Loucy (cell line): ENCODE measurements around the gene STXBP3.

Source experiments
- H2AFZ ChIP-seq: fragments of 200-600 bp; sonication (generic); 2 replicates; pipeline ENCODE4 v1.6.0; 2016; ENCODE audit warnings: antibody characterized with exemption, mild to moderate bottlenecking, low read length, moderate library complexity
- H3F3A ChIP-seq: fragments of 200-600 bp; 2 replicates; pipeline ENCODE4 v1.6.0; 2016; ENCODE audit warnings: antibody characterized with exemption, low read depth, mild to moderate bottlenecking
- H3K27me3 ChIP-seq: fragments of 200-600 bp; sonication (generic); 2 replicates; pipeline ENCODE4 v1.6.1; 2014; ENCODE audit warnings: low read length, mild to moderate bottlenecking; ENCODE audit not compliant: insufficient read depth, poor library complexity, severe bottlenecking
- H3K36me3 ChIP-seq: fragments of 200-600 bp; sonication (generic); 2 replicates; pipeline ENCODE4 v1.6.1; 2016; ENCODE audit warnings: low read length; ENCODE audit not compliant: insufficient read depth
- H3K4me1 ChIP-seq: fragments of 200-600 bp; sonication (generic); 2 replicates; pipeline ENCODE4 v1.5.1; 2014; ENCODE audit warnings: low read length, mild to moderate bottlenecking; ENCODE audit not compliant: insufficient read depth, poor library complexity, severe bottlenecking
- H3K4me2 ChIP-seq: fragments of 200-600 bp; sonication (generic); 2 replicates; pipeline ENCODE4 v1.6.0; 2014; ENCODE audit warnings: antibody characterized with exemption, low read length, low read depth, mild to moderate bottlenecking; ENCODE audit not compliant: poor library complexity, severe bottlenecking
- H3K4me3 ChIP-seq: fragments of 200-600 bp; sonication (generic); 2 replicates; pipeline ENCODE4 v1.5.1; 2014; ENCODE audit warnings: low read length, mild to moderate bottlenecking, mixed read lengths; ENCODE audit not compliant: poor library complexity, severe bottlenecking
- H3K79me2 ChIP-seq: fragments of 200-600 bp; sonication (generic); 2 replicates; pipeline ENCODE4 v1.6.1; 2014; ENCODE audit warnings: low read length; ENCODE audit not compliant: insufficient read depth
- H3K9ac ChIP-seq: fragments of 200-600 bp; sonication (generic); 2 replicates; pipeline ENCODE4 v1.6.0; 2014; ENCODE audit warnings: mild to moderate bottlenecking, low read depth, low read length, moderate library complexity; ENCODE audit not compliant: poor library complexity, severe bottlenecking
- H3K9me2 ChIP-seq: fragments of 200-600 bp; sonication (generic); replicated peaks from 2 replicates; pipeline ENCODE4 v1.6.1; 2016; ENCODE audit warnings: low read depth, low read length, mixed read lengths
- H3K9me3 ChIP-seq: fragments of 200-600 bp; sonication (generic); 2 replicates; pipeline ENCODE4 v1.6.1; 2014; ENCODE audit warnings: mild to moderate bottlenecking, antibody characterized with exemption, low read length, low read depth; ENCODE audit not compliant: insufficient read depth
- H4K20me1 ChIP-seq: fragments of 200-600 bp; sonication (generic); 2 replicates; pipeline ENCODE4 v1.6.0; 2014; ENCODE audit warnings: antibody characterized with exemption, low read length, mild to moderate bottlenecking; ENCODE audit not compliant: insufficient read depth, poor library complexity, severe bottlenecking
- EZH2phosphoT487 ChIP-seq: fragments of 200-600 bp; IDR thresholded peaks from 2 replicates; pipeline ENCODE4 v1.6.1; 2018; ENCODE audit warnings: antibody characterized with exemption, mild to moderate bottlenecking, moderate library complexity, borderline replicate concordance
- TF ChIP-seq, protein P1 (sequence below): fragments of 200-600 bp; sonication (generic); conservative IDR thresholded peaks from 2 replicates; pipeline ENCODE4 v1.5.1; 2014; ENCODE audit warnings: mild to moderate bottlenecking, antibody characterized with exemption, low read length

Gene STXBP3

DNA sequence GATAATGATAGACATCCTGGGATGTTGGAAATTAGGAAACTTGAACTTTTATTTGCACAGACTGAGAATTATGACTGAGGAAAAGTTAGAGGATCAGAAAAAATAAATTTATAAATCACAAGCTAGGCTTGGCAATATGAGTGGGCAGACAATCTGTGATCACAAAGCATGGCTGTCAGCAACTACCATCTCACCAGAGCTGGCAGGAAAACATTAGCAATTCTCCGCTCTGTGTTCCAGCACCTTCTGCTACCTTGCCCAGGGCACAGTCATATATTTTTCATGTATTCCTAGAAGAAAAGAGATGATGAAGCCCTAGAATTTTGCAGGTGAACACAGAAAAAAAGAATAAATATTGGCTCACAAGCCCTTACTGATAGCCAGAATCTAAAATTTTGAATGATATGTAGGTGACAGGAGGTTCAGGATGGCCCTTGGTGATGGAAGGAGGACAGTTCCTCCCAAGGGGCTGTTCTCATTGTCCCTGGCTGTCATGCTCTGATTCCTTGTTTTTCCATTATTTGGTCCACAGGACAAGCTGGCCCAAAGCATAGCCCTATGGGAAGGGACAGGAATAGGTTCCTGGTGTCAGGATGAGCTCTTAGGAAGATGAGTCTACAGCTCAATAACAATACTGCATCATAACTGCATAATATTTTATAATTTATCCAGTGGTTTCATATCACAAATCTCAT, 12.2 kb upstream of the STXBP3 start:
- H2AFZ ChIP-seq = no peak overlapping the region
- no peaks in the 10 kb centered on the region for H3K36me3 ChIP-seq
- H3F3A ChIP-seq = no peaks in the 10 kb centered on the region
- no peaks in the 10 kb centered on the region for H3K9me2 ChIP-seq
- no peaks in the 10 kb centered on the region for H3K27me3 ChIP-seq
- H3K79me2 ChIP-seq = no peaks in the 10 kb centered on the region
- no peaks in the 10 kb centered on the region for H3K4me1 ChIP-seq
- H3K4me2 ChIP-seq = no peak overlapping the region
- H4K20me1 ChIP-seq = no peaks in the 10 kb centered on the region
- TF ChIP-seq EZH2phosphoT487 = no peak
- TF ChIP-seq, protein P1, sequence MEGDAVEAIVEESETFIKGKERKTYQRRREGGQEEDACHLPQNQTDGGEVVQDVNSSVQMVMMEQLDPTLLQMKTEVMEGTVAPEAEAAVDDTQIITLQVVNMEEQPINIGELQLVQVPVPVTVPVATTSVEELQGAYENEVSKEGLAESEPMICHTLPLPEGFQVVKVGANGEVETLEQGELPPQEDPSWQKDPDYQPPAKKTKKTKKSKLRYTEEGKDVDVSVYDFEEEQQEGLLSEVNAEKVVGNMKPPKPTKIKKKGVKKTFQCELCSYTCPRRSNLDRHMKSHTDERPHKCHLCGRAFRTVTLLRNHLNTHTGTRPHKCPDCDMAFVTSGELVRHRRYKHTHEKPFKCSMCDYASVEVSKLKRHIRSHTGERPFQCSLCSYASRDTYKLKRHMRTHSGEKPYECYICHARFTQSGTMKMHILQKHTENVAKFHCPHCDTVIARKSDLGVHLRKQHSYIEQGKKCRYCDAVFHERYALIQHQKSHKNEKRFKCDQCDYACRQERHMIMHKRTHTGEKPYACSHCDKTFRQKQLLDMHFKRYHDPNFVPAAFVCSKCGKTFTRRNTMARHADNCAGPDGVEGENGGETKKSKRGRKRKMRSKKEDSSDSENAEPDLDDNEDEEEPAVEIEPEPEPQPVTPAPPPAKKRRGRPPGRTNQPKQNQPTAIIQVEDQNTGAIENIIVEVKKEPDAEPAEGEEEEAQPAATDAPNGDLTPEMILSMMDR = no peak
- H3K4me3 ChIP-seq = no peak overlapping the region
- no peaks in the 10 kb centered on the region for H3K9me3 ChIP-seq
- H3K9ac ChIP-seq = no peak overlapping the region

GRCh38 chr1:108742253-108742652, 4.2 kb upstream of the STXBP3 start:
- Histone ChIP-seq H3K4me2 (no peak overlapping the region), H3K9me2 (no peaks in the 10 kb centered on the region), H3K27me3 (no peaks in the 10 kb centered on the region), H3K9ac (no peak overlapping the region), H3K4me1 (peaks cover 4% of the 10 kb centered on the region), H2AFZ (no peak overlapping the region), H3K79me2 (peaks cover 4% of the 10 kb centered on the region), H3F3A (no peaks in the 10 kb centered on the region), H3K36me3 (no peaks in the 10 kb centered on the region), H3K9me3 (no peaks in the 10 kb centered on the region), H3K4me3 (no peak overlapping the region), H4K20me1 (peaks cover under 1% of the 10 kb centered on the region)
- TF ChIP-seq, protein P1 = no peak
- TF ChIP-seq EZH2phosphoT487 = no peak

DNA sequence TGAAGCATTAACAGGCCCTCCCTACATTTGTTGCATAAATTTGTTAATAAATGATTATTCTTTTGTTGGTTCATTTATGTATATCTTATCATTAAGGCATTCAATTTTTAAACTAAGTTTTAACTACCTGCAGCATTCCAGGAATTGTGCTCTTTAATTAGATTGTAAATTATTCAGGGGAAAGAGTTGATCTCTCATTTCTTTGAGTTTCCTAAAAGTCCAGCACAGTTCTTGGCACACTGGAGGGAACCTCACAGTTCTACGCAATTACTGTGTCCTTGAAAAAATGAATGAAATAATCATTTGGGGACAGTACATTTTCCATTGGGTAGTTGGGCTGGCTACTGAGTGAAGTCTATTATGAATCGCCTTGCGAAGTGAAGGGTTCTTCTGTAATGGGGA, 493 bp upstream of the STXBP3 start:
- TF ChIP-seq EZH2phosphoT487 = no peak
- TF ChIP-seq, protein P1 = no peak
- H3F3A ChIP-seq = no peaks in the 10 kb centered on the region
- H3K9me3 ChIP-seq = no peaks in the 10 kb centered on the region
- H3K4me3 ChIP-seq = peak overlapping the region; percentile 96
- no peaks in the 10 kb centered on the region for H3K27me3 ChIP-seq
- H2AFZ ChIP-seq = peak overlapping the region; percentile 93
- H3K4me1 ChIP-seq = peaks cover 28% of the 10 kb centered on the region
- no peaks in the 10 kb centered on the region for H3K36me3 ChIP-seq
- H3K9ac ChIP-seq = peak overlapping the region; percentile 35
- peak overlapping the region; percentile 55 for H3K4me2 ChIP-seq
- peaks cover 24% of the 10 kb centered on the region for H4K20me1 ChIP-seq
- peaks cover 39% of the 10 kb centered on the region for H3K79me2 ChIP-seq
- H3K9me2 ChIP-seq = no peaks in the 10 kb centered on the region
